HG02852 (cell line): ENCODE measurements around the gene UGT3A1.
"Not testable (repeated sequence)": the region's sequence is repeated elsewhere in the genome, so short reads cannot be mapped to it uniquely, and the experiment has no call there.

Experiments used
- ATAC-seq: cut with Tn5 transposase; IDR thresholded peaks from one replicate; pipeline ENCODE4 v1.9.1; 2021; ENCODE audit warnings: mild to moderate bottlenecking, moderate library complexity; ENCODE audit not compliant: unreplicated experiment

UGT3A1 gene

DNA sequence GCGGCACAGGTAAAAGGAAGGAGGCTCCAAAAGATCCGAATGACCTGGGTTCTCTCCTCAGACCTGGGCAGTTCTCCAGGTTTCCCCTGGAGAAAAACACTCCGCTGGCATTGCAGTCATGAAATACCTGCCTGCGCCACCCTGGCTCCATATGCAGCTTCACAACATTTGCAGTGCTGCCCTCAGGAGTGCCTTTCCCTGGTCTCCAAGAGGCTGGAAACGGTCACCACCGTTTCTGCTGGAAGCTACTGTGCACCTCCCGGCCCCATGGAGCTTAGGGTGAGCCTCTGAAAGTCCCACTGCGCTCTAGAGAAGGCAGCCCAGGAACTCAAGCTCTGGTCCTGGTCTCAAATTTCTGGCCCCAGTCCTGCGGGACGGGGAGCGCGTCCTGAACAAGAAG, 670 bp downstream of the UGT3A1 start:
- no peak for ATAC-seq

DNA sequence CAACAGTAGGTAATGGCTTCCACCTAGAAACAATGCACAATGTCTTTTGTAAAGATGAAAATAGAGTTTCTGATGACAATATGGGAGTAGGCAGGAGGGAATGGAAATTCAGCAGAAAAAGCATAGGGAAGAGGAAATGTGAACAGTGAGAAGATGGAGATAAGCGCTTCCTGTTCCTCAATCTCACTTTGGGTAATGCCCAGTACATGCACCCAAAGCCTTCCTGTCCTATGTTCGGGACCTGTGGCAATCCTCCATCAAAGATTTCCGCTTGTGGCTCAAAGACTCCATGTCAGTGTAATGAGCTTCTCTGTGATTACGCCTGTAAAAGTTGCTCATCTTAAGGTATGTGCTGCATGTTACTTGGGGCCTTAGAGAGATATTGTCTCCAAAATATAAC, 2.7 kb downstream of the UGT3A1 start:
- no peak for ATAC-seq

DNA sequence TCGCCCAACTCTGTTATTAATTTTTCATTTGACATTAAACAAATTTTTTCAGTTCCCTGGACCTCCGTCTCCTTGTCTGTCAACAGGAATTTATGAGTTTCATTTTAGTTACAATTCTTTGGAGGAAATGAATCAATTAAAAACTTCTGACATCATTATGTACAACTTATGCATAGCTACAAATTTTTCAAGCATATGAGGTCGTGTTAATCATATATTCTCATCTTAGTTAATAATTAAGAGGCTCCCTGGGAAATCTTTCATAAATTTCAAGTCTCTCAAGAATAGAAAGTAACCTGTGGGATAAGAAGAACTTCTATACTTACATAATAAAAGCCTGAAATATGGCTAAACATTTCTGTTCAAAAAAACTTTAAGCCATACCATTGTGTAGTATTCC, 3.4 kb downstream of the UGT3A1 start:
- ATAC-seq, result no peak

- no peak for ATAC-seq
These were observed 11.5 kb downstream of the UGT3A1 start for GRCh38 chr5:35979715-35980114.

DNA sequence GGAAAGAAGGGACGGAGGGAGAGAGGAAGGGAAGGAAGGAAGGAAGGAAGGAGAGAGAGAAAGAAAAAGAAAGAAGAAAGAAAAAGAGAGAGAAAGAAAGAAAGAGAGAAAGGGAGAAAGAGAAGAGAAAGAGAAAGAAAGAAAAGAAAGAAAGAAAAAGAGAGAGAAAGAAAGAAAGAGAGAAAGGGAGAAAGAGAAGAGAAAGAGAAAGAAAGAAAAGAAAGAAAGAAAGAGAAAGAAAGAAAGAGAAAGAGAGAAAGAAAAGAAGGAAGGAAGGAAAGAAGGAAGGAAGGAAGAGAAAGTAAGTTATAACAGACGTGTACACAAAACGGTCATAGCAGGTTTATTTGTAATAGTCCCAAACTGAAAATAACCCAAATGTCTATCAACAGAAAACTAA, 14.3 kb downstream of the UGT3A1 start:
- not testable (repeated sequence) for ATAC-seq

- no peak for ATAC-seq
These were observed 16.6 kb downstream of the UGT3A1 start for GRCh38 chr5:35974570-35974969.

- ATAC-seq, result no peak
These were observed 19.3 kb downstream of the UGT3A1 start for GRCh38 chr5:35971878-35972210.

DNA sequence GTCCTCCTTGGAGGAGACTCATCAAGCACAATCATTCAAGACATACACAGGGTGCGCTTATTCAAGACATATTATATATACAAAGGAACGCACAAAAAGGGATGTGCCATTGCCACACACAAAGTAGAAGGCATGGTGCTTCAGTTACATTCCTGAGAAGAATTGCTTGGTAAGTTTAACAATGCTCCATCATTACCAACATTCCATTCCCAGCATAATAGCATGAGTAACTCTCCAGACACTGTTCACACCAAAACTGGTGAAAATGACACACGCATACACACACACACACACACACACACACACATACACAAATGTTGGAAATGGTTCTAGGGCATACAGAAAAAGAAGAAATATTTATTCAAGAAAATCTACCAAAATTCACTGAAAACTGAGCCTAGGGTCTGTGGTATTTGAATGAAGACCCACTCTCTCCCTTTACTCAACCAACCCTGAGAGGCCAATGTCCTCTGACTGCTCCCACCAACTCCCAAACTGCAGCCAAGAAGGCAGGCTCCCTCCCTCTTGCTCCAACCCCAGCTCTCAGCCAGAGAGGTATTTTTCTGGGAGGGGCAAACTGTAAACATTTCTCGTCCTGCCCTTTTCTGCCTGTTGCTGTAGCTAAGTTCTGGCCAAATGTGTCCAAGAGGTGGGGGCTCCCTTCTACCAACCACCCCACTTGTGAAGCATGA, 19.9 kb downstream of the UGT3A1 start:
- no peak for ATAC-seq

GRCh38 chr5:35963381-35963843, 27.8 kb downstream of the UGT3A1 start:
- no peak for ATAC-seq

GRCh38 chr5:35960328-35960727, 30.9 kb downstream of the UGT3A1 start:
- no peak for ATAC-seq

DNA sequence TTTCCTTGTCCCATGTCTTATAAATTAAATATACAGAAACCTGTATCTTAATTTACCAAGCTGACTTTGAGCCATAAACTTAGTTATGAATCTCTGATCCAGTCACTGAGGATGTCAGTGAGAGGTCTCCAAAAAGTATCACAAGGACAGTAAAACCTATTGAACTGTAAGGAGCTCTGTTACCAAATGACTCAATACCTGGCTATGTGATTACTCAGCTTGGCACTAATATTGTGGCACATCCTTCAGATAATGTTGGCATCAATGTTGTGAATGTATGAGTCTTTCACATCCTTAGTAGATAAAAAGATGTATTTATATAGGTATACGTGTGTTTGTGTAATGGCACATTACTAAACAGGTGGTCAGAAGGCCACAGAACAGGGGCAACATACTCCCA, 34.8 kb downstream of the UGT3A1 start:
- no peak for ATAC-seq

- no peak for ATAC-seq
These were observed 37.0 kb downstream of the UGT3A1 start for GRCh38 chr5:35954175-35954574.

DNA sequence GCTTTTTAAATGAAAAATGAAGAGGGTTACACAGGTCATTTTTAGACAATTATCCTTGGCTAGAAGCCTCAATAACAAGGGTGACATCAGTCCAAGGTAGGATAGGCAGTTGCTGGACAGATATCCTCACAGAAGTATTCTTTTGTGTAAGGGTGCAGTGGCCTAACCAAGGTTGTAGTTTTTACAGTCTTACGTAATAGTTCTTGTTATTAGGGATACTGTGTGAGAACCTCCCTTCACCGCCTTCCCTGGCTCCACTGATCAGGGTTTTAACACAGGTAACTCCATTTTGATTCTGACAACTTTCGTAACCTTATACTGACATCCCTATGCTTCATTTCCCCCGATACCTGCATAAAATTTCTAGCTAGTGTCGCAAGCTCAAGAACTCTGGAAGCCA, 44.1 kb downstream of the UGT3A1 start:
- no peak for ATAC-seq

GRCh38 chr5:35939639-35940038, 51.6 kb downstream of the UGT3A1 start:
- no peak for ATAC-seq

GRCh38 chr5:35938568-35939227, 52.5 kb downstream of the UGT3A1 start, which contains the start of gene CAPSL:
Gene CAPSL, minus strand, starts transcription at chr5:35938622. Its CDS starts 17,502 bp downstream, at chr5:35921120.
- ATAC-seq, result no peak

DNA sequence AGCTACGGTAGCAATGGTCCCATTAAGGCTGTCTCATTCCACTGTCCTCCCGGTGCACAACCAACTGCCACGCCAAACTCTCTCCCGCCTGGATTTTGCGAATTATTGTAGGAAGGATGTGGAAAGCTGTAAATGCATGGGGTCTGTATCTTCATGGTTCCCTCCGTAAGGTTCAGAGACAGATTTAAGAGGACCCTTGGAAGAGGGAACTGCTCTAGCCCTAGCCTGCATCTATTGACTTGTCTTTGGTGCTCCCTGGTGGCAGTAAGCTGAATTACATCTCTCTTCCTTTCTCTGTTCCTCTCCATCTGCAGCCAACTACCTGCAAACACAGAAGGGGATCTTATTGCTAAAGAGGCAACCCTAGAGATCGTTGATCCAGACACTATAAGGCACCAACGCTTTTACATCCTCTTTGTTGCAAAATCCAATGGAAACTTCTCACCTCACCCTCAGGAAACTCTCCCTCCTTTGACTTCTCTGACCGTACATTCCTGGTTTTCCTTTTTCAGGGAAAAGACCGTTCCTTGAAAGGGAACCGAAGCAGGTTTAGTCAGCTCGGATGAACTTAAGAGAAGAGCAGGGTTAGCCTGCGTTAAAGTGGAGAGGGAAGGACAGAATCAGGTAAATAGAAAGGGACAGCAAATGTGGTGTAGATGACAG, 64.7 kb downstream of the UGT3A1 start:
- peak; percentile 68 for ATAC-seq

GRCh38 chr5:35924950-35925722, 66.1 kb downstream of the UGT3A1 start:
- peak; percentile 78 for ATAC-seq

- ATAC-seq, result no peak
These were observed 66.9 kb downstream of the UGT3A1 start for GRCh38 chr5:35924122-35924949.

DNA sequence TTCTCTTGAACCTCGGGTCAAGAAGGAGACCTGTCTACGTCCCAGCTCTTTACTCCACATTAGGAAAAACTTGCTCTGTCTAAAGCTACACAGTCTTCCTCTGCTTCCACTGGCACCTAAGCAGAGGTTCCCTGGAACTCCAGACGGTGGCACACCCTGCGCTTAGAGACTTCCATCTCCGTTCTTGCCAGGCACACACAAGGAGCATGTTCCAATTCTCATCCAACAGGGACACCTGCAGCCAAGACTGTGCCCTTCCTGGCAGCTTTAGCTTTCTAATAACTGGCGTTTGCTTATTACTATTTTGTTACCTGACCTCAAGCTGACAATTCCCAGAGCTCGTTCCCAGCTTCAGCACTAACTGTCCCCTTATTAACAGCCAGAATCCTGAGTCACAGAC, 68.7 kb downstream of the UGT3A1 start:
- ATAC-seq, result no peak

DNA sequence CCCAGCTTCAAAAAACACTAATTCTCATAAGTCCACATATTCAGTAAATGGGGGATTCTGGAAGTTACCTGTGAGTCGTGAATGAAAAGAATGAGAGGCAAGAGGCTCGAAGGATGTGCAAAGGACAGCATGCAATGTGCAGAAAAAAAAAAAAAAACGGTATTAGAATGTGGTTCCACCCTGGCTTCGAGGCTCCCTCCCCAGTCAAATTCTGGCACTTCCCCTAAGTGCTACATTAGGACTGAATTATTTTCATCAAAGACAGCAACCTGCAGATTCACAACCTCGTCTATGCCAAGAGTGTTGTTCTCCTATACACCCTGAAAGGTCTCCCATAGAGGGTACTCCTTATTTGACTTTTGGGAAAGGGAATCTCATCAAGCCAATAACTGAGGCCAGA, 69.3 kb downstream of the UGT3A1 start:
- no peak for ATAC-seq
